ENCODE measurements around the gene KIRREL1. TPM values are rescaled to one million over a fixed set of nuclear protein-coding genes. Genes with fewer than 3 reads are reported as not detected.

KIRREL1 gene
- total and polyA plus RNA-seq, 2 of the 8 experiments (the other 6 are each of a cell fraction or from before 2014, with no cell fraction given), result 14.2 to 39.0 TPM

DNA sequence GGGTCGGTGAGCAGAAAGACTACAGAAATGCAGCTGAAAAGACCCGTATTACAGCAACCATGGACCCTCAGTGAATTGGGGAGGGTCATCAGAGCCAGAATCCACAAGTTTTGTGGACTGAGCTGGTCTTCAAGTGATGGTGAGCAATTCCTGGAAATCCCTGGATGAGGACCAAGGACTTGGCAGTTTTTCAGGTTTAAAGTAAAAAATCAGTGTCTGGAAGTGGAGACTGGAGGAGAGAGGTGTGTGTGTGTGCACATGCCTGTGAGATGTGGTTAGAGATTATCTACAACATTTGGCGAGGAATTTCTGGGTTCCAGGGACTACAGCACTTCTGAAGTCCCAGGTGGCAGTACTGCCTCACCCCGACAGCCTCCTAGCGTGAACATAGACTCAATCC lies 56.4 kb downstream of the KIRREL1 start (continued):
- TF ChIP-seq POLR2A (IDR thresholded peaks at IDR 0.05; ENCODE audit: control extremely low read depth in 1 of 2, low read depth in 2 of 2, low read length in 2 of 2) (no peak), TAF1 (IDR thresholded peaks at IDR 0.05; ENCODE audit: low read depth, low read length) (no peak), RBBP5 (IDR thresholded peaks at IDR 0.05; ENCODE audit: borderline replicate concordance, low read depth, low read length) (no peak), SUZ12 (IDR thresholded peaks at IDR 0.05; ENCODE audit: low read length) (no peak)
